A673 (cell line): Measurements from ENCODE around the gene SFXN2.

Experiments used
- CTCF ChIP-seq: fragments of 300-800, 200-600 bp; sonication (generic); conservative IDR thresholded peaks from 2 replicates; pipeline ENCODE4 v1.5.1; 2017; ENCODE audit warnings: low read depth, mild to moderate bottlenecking, antibody characterized with exemption, low read length, moderate library complexity, mixed read lengths
- EZH2 ChIP-seq: fragments of 200-600 bp; sonication (generic); IDR thresholded peaks from 2 replicates; pipeline ENCODE4 v1.6.1; 2017; ENCODE audit warnings: borderline replicate concordance, low read depth, mild to moderate bottlenecking, mixed read lengths, antibody characterized with exemption, low read length; ENCODE audit not compliant: poor library complexity, severe bottlenecking

DNA sequence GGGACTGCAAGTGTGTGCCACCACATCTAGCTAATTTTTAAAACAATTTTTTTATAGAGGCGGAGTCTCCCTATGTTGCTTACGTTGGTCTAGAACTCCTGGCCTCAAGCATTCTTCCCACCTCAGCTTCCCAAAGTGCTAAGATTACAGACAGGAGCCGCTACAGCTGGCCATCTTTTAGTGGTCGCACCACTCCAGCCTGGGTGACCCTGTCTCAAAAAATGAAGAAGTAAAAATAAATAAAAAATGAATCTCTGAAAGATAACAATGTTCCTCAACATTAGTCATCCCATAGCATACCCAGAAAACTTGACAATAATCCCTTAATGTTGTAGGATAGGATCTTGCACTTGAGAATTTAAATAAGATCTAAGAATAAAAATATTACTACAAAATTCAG, 47.5 kb downstream of the SFXN2 start:
- TF ChIP-seq CTCF: no peak
- TF ChIP-seq EZH2: no peak
